ENCODE data around the gene CELA1. TPM values are rescaled to one million over a fixed set of nuclear protein-coding genes. Genes with fewer than 3 reads are reported as not detected.

Gene CELA1
- polyA plus RNA-seq, 1 donor from 2014 or later, result not detected

- no peaks in the 10 kb centered on the region for H3K9me3 ChIP-seq (ENCODE audit: low read length)
- no peak overlapping the region for H3K4me2 ChIP-seq (ENCODE audit: low read length)
- no peak overlapping the region for H2AFZ ChIP-seq (ENCODE audit: low read depth, low read length)
- no peaks in the 10 kb centered on the region for H3K79me2 ChIP-seq (replicated peaks; ENCODE audit: insufficient read depth, low read length)
- no peak for TF ChIP-seq TAF1 (IDR thresholded peaks at IDR 0.05; ENCODE audit: low read depth)
- TF ChIP-seq, protein P1, sequence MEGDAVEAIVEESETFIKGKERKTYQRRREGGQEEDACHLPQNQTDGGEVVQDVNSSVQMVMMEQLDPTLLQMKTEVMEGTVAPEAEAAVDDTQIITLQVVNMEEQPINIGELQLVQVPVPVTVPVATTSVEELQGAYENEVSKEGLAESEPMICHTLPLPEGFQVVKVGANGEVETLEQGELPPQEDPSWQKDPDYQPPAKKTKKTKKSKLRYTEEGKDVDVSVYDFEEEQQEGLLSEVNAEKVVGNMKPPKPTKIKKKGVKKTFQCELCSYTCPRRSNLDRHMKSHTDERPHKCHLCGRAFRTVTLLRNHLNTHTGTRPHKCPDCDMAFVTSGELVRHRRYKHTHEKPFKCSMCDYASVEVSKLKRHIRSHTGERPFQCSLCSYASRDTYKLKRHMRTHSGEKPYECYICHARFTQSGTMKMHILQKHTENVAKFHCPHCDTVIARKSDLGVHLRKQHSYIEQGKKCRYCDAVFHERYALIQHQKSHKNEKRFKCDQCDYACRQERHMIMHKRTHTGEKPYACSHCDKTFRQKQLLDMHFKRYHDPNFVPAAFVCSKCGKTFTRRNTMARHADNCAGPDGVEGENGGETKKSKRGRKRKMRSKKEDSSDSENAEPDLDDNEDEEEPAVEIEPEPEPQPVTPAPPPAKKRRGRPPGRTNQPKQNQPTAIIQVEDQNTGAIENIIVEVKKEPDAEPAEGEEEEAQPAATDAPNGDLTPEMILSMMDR (IDR thresholded peaks at IDR 0.05; ENCODE audit: poor library complexity, severe bottlenecking), result no peak
- no peak for TF ChIP-seq SMC3 (conservative IDR thresholded peaks at IDR 0.05; ENCODE audit: poor library complexity)
- TF ChIP-seq MXI1 (conservative IDR thresholded peaks at IDR 0.05; ENCODE audit: poor library complexity, severe bottlenecking), result no peak
- no peak for TF ChIP-seq REST (IDR thresholded peaks at IDR 0.05; ENCODE audit: borderline replicate concordance)
- no peak for TF ChIP-seq EZH2 (IDR thresholded peaks at IDR 0.05; ENCODE audit: borderline replicate concordance, insufficient read depth, low read length, poor library complexity, severe bottlenecking)
- TF ChIP-seq RAD21 (conservative IDR thresholded peaks at IDR 0.05), result no peak
- H3K36me3 ChIP-seq (ENCODE audit: insufficient read depth, low read length), result no peaks in the 10 kb centered on the region
- no peaks in the 10 kb centered on the region for H3F3A ChIP-seq (ENCODE audit: insufficient read depth, low read length, poor library complexity, severe bottlenecking)
- no peaks in the 10 kb centered on the region for H4K20me1 ChIP-seq (ENCODE audit: insufficient read depth)
- no peak overlapping the region for H3K27ac ChIP-seq (ENCODE audit: low read length)
- H3K27me3 ChIP-seq (ENCODE audit: insufficient read depth, low read depth, low read length), result no peaks in the 10 kb centered on the region
- H3K4me3 ChIP-seq (ENCODE audit: low read length), result no peak overlapping the region
- no peak overlapping the region for H3K9ac ChIP-seq (ENCODE audit: low read length)
- no peaks in the 10 kb centered on the region for H3K9me2 ChIP-seq (ENCODE audit: insufficient read depth, low read length)
These were observed 15.8 kb upstream of the CELA1 start for GRCh38 chr12:51362307-51362706.

DNA sequence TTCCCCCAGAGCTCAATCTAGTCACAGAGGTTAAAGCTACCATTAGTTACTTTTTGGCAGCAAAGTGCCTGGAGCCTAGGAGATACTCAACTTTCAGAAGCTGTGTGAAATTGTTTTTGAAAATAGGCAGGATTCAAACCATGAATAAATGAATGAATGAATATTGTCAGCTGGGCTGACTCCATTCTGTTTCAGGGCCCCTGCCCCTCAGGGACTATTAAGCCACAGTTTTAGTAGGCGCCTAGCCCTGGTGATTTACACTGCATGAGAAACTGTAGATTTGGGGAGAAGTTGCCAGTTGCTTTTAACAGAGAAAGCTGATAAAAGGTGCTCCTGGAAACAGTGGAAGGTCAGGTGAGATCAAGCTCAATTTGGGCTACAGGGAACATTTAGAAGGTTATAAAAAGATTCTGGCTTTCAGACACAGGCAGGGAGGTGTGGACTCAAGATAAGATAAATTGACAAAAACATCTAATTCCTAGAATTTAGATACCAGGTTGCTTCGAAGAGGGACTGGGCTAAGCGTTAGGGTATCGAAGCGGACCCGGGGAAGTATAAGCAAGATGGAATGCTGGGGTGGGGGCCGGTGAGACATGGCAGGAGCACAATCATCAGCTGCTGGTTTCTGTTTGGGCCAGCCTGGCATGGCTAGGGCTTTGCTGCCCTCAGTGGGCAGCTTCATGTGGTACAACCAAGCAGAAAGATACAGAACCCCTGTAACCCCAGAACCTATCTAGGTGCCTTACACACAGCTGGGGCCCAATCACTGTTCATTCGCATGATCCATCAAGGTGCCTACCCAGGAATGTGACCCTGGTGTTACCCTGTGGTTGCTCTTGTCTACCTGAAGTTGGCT is 14.9 kb upstream of the CELA1 start:
- Histone ChIP-seq H3K36me3 (ENCODE audit: insufficient read depth, low read length) (no peaks in the 10 kb centered on the region), H3K4me3 (ENCODE audit: low read length) (no peak overlapping the region), H3F3A (ENCODE audit: insufficient read depth, low read length, poor library complexity, severe bottlenecking) (no peaks in the 10 kb centered on the region), H3K27me3 (ENCODE audit: insufficient read depth, low read depth, low read length) (no peaks in the 10 kb centered on the region), H3K27ac (ENCODE audit: low read length) (no peak overlapping the region), H3K79me2 (replicated peaks; ENCODE audit: insufficient read depth, low read length) (no peaks in the 10 kb centered on the region), H3K4me2 (ENCODE audit: low read length) (no peak overlapping the region), H2AFZ (ENCODE audit: low read depth, low read length) (no peak overlapping the region), H4K20me1 (ENCODE audit: insufficient read depth) (no peaks in the 10 kb centered on the region), H3K9me2 (ENCODE audit: insufficient read depth, low read length) (no peaks in the 10 kb centered on the region), H3K9ac (ENCODE audit: low read length) (no peak overlapping the region), H3K9me3 (ENCODE audit: low read length) (no peaks in the 10 kb centered on the region)
- no peak for TF ChIP-seq SMC3 (conservative IDR thresholded peaks at IDR 0.05; ENCODE audit: poor library complexity)
- TF ChIP-seq TAF1 (IDR thresholded peaks at IDR 0.05; ENCODE audit: low read depth), result no peak
